ENCODE data around the gene NBR1.

DNA sequence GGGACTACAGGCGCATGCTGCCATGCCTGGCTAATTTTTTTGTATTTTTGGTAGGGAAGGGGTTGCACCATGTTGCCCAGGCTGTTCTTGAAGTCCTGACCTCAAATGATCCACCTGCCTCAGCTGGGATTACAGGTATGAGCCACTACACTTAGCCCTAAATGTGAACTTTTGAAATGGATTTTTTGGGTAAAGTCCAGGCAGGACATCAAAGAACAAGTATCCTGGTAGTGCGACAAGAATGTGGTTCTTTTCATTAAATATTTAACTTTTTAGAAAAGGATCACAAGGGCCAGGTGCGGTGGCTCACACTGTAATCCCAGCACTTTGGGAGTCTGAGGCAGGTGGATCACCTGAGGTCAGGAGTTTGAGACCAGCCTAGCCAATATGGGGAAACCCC lies 15.3 kb upstream of the NBR1 start:
- TF ChIP-seq, protein P1, sequence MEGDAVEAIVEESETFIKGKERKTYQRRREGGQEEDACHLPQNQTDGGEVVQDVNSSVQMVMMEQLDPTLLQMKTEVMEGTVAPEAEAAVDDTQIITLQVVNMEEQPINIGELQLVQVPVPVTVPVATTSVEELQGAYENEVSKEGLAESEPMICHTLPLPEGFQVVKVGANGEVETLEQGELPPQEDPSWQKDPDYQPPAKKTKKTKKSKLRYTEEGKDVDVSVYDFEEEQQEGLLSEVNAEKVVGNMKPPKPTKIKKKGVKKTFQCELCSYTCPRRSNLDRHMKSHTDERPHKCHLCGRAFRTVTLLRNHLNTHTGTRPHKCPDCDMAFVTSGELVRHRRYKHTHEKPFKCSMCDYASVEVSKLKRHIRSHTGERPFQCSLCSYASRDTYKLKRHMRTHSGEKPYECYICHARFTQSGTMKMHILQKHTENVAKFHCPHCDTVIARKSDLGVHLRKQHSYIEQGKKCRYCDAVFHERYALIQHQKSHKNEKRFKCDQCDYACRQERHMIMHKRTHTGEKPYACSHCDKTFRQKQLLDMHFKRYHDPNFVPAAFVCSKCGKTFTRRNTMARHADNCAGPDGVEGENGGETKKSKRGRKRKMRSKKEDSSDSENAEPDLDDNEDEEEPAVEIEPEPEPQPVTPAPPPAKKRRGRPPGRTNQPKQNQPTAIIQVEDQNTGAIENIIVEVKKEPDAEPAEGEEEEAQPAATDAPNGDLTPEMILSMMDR (optimal IDR thresholded peaks at IDR 0.05 in 1 of 3, IDR thresholded peaks at IDR 0.05 in 1 of 3, conservative IDR thresholded peaks at IDR 0.05 in 1 of 3; ENCODE audit: extremely low read depth in 1 of 3, insufficient read depth in 2 of 3, low read length in 3 of 3): no peak
- TF ChIP-seq EZH2 (IDR thresholded peaks at IDR 0.05; ENCODE audit: low read length): no peak

All from keratinocyte (primary cell).